Natural killer cell (primary cell): ENCODE data around the gene FABP6. TPM values are rescaled to one million over a fixed set of nuclear protein-coding genes. Genes with fewer than 3 reads are reported as not detected.

Experiments used
- ATAC-seq, 3 donors: fragments of 150-1000 bp in 2 of 3; fragments of 200-7000 bp in 1 of 3; cut with Tn5 transposase; 1 replicate in 1 of 3; 2 replicates in 2 of 3; pipeline ENCODE4 v1.10.0; 2021; ENCODE audit warnings: mild to moderate bottlenecking in 2 of 3, moderate library complexity in 2 of 3
- DNase-seq, 2 donors: peaks; one replicate each; pipeline versions ENCODE4 v3.0.0 to v3.0.0-alpha.2; 2013 to 2021; ENCODE audit warnings: mixed read lengths in 1 of 2
- H3K27ac ChIP-seq: one replicate; pipeline ENCODE4 v1.5.1; 2013; ENCODE audit warnings: mild to moderate bottlenecking, low read length
- H3K27me3 ChIP-seq: one replicate; pipeline ENCODE4 v1.6.1; 2013; ENCODE audit warnings: low read length; ENCODE audit not compliant: control insufficient read depth, insufficient read depth
- H3K36me3 ChIP-seq: one replicate; pipeline ENCODE4 v1.6.1; 2013; ENCODE audit warnings: low read length; ENCODE audit not compliant: control insufficient read depth, insufficient read depth
- H3K4me1 ChIP-seq: one replicate; pipeline ENCODE4 v1.6.1; 2013; ENCODE audit warnings: low read length; ENCODE audit not compliant: control insufficient read depth, insufficient read depth
- H3K4me3 ChIP-seq: one replicate; pipeline ENCODE4 v1.5.1; 2013; ENCODE audit warnings: low read length
- H3K9me3 ChIP-seq: one replicate; pipeline ENCODE4 v1.6.1; 2013; ENCODE audit warnings: low read length; ENCODE audit not compliant: control insufficient read depth, insufficient read depth
- H3K27ac Mint-ChIP-seq, 2 donors: one replicate each; pipeline ENCODE4 v1.8.0; 2022; ENCODE audit warnings: mild to moderate bottlenecking in 2 of 2, mixed read lengths in 2 of 2, moderate library complexity in 1 of 2
- H3K27me3 Mint-ChIP-seq, 2 donors: one replicate each; pipeline ENCODE4 v1.8.0; 2022; ENCODE audit warnings: low read depth in 2 of 2, mixed read lengths in 2 of 2
- H3K36me3 Mint-ChIP-seq: one replicate; pipeline ENCODE4 v1.8.0; 2022; ENCODE audit warnings: mixed read lengths
- H3K4me1 Mint-ChIP-seq, 2 donors: one replicate each; pipeline ENCODE4 v1.8.0; 2022; ENCODE audit warnings: mixed read lengths in 2 of 2
- H3K4me3 Mint-ChIP-seq: one replicate; pipeline ENCODE4 v1.8.0; 2022; ENCODE audit warnings: mild to moderate bottlenecking, moderate library complexity, mixed read lengths
- H3K9me3 Mint-ChIP-seq, 2 donors: one replicate each; pipeline ENCODE4 v1.8.0; 2022; ENCODE audit warnings: mixed read lengths in 2 of 2
- CTCF ChIP-seq: fragments of 200-600 bp; IDR thresholded peaks from one replicate; pipeline ENCODE4 v1.8.0; 2022; ENCODE audit warnings: antibody characterized with exemption
- WGBS: methylation state at CpG from one replicate; pipeline ENCODE4 v1.1.7; 2013; ENCODE audit warnings: missing lambda C conversion rate; ENCODE audit not compliant: insufficient coverage; 5-methylcytosine and 5-hydroxymethylcytosine counted together
- intact Hi-C: fragments of 100-400 bp; cut with micrococcal nuclease; formaldehyde crosslinking; loops from one replicate; pipeline ENCODE4 v1.14.2; 2022
- total RNA-seq, 4 donors: library from RNA; stranded (reverse); fragments of 120-200 nt in 1 of 4; gene quantifications; one replicate each; pipeline versions ENCODE4 v1.2.3 to v1.2.4, GENCODE V29; 2013 to 2022

FABP6 gene
- total RNA-seq, 3 donors from 2014 or later (not counting 1 experiment from before 2014, with no cell fraction given), result not detected

DNA sequence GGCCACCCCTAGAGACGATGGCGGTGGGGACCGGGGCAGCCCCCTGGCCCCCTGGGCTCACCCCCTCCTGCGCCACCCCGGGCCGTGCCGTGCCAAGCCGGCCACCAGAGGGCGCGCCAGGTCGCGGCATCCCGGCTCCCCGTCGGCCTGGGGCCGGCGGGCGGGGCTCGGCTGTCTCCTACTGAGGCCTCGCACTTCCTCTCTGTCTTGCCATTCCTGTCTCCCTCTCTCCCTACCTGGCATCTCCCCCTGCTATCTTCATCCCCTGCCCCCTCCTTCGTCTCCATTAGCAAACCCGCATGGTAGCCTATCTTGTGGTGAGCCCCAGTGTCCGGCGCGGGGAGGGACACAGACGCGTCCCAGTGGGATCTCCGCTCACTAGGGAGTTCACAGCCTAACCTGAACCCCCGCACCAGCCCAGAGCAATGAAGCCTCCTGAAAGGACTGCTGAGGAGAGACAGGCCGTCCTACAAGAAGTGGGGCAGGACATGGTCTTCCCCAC is 29.8 kb upstream of the FABP6 start:
- Histone ChIP-seq H3K27ac (no peak overlapping the region), H3K27me3 (peaks cover 5% of the 10 kb centered on the region), H3K4me1 (peaks cover 12% of the 10 kb centered on the region), H3K9me3 (no peaks in the 10 kb centered on the region), H3K36me3 (no peaks in the 10 kb centered on the region), H3K4me3 (peak overlapping the region; percentile 25)
- Mint-ChIP-seq H3K36me3 (no peaks in the 10 kb centered on the region), H3K4me1 (peaks cover 0 to 7% of the 10 kb centered on the region in 2 donors), H3K4me3 (peak overlapping the region; percentile 86), H3K9me3 (no peaks in the 10 kb centered on the region), H3K27ac (peak overlapping the region in 1 of 2 donors; percentile 74), H3K27me3 (peaks cover 0 to 18% of the 10 kb centered on the region in 2 donors)
- intact Hi-C loops, result loop anchor here (1.0 to 2.0 kb wide), 3 partner anchors 146 to 192 kb away; no protein-coding TSS in a partner anchor
- DNase-seq, result peak; percentile 79 to 83
- peak; percentile 91 for TF ChIP-seq CTCF
- peak; percentile 93 to 99 (median 99) for ATAC-seq
- WGBS, result 7% methylated on average over 30 of the region's 30 CpGs

- Mint-ChIP-seq H3K4me3 (no peak overlapping the region), H3K36me3 (no peaks in the 10 kb centered on the region), H3K27ac (no peak overlapping the region), H3K4me1 (no peaks in the 10 kb centered on the region), H3K9me3 (no peaks in the 10 kb centered on the region), H3K27me3 (no peaks in the 10 kb centered on the region)
- Histone ChIP-seq H3K4me3 (no peak overlapping the region), H3K36me3 (no peaks in the 10 kb centered on the region), H3K9me3 (no peaks in the 10 kb centered on the region), H3K27ac (no peak overlapping the region), H3K4me1 (no peaks in the 10 kb centered on the region), H3K27me3 (no peaks in the 10 kb centered on the region)
- intact Hi-C loops, result no loop called here
- DNase-seq, result no peak
- WGBS, result 100% methylated on average over 1 of the region's 2 CpGs
- no peak for TF ChIP-seq CTCF
- no peak for ATAC-seq
Observed at GRCh38 chr5:160207061-160207460, 22.2 kb upstream of the FABP6 start.

DNA sequence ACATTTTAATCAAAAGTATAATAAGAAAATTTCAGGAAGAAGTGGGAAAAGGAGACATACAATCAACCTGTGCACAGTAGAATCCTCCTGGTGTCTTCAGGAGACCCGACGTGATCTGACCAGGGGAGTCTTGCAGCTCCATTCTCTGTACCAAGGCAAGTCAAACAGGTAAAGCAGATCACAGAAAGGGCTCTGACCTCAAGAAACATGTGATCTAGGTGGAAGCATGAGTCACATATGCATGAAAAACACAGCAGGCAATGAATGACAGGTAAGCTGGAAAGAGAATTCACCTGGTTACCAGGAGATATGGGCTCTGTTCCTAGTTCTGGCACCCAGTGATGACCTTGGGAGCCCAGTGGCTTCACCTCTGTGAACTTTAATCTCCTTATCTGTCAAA is 19.4 kb upstream of the FABP6 start:
- 91% methylated on average over 2 of the region's 2 CpGs for WGBS
- Mint-ChIP-seq H3K27ac (no peak overlapping the region), H3K4me1 (no peaks in the 10 kb centered on the region), H3K9me3 (no peaks in the 10 kb centered on the region), H3K4me3 (no peak overlapping the region), H3K36me3 (no peaks in the 10 kb centered on the region), H3K27me3 (no peaks in the 10 kb centered on the region)
- Histone ChIP-seq H3K27ac (no peak overlapping the region), H3K27me3 (no peaks in the 10 kb centered on the region), H3K9me3 (no peaks in the 10 kb centered on the region), H3K4me3 (no peak overlapping the region), H3K36me3 (no peaks in the 10 kb centered on the region), H3K4me1 (no peaks in the 10 kb centered on the region)
- intact Hi-C loops, result no loop called here
- ATAC-seq (no peak), DNase-seq (no peak)
- no peak for TF ChIP-seq CTCF

- Mint-ChIP-seq H3K27ac (no peak overlapping the region), H3K36me3 (no peaks in the 10 kb centered on the region), H3K4me1 (no peaks in the 10 kb centered on the region), H3K4me3 (no peak overlapping the region), H3K27me3 (peaks cover 0 to 3% of the 10 kb centered on the region in 2 donors), H3K9me3 (no peaks in the 10 kb centered on the region)
- no peaks in the 10 kb centered on the region for H3K9me3 ChIP-seq
- no peak overlapping the region for H3K4me3 ChIP-seq
- intact Hi-C loops, result no loop called here
- TF ChIP-seq CTCF, result no peak
- no peak overlapping the region for H3K27ac ChIP-seq
- ATAC-seq (no peak), DNase-seq (no peak)
- no peaks in the 10 kb centered on the region for H3K36me3 ChIP-seq
- H3K27me3 ChIP-seq, result no peaks in the 10 kb centered on the region
- 87% methylated on average over 9 of the region's 9 CpGs for WGBS
- no peaks in the 10 kb centered on the region for H3K4me1 ChIP-seq
Observed at GRCh38 chr5:160210606-160211005, 18.7 kb upstream of the FABP6 start.
